SK-N-SH (cell line): Measurements from ENCODE around the gene GADL1. TPM values are rescaled to one million over a fixed set of nuclear protein-coding genes. Genes with fewer than 3 reads are reported as not detected.

Experiments used
- CTCF ChIA-PET: fragments of 300-600, 350-600 bp; formaldehyde crosslinking; extraction: SDS; loops from one replicate; lab custom pipeline; 2021; lab: Yijun Ruan, JAX
- POLR2A ChIA-PET: fragments of 350-600 bp; sonication (Branson Sonifier 250); formaldehyde crosslinking; extraction: SDS; loops from one replicate; lab custom pipeline; 2020; ENCODE audit warnings: antibody characterized with exemption, inconsistent platforms; lab: Yijun Ruan, JAX
- DNase-seq: peaks from one replicate; pipeline ENCODE4 v3.0.0; 2012
- H2AFZ ChIP-seq: fragments of 200-600 bp; sonication (generic); 2 replicates; pipeline ENCODE4 v1.8.1; 2016; ENCODE audit warnings: antibody characterized with exemption, mild to moderate bottlenecking, low read depth
- H3F3A ChIP-seq: fragments of 200-600 bp; sonication (generic); replicated peaks from 2 replicates; pipeline ENCODE3; 2016; ENCODE audit warnings: antibody characterized with exemption, mild to moderate bottlenecking; ENCODE audit not compliant: insufficient read depth
- H3K27ac ChIP-seq, 2 experiments: fragments of 200-500 bp in 1 of 2; fragments of 200-600 bp in 1 of 2; sonication (Bioruptor generic) in 1 of 2; sonication (generic), shearing (Covaris generic) in 1 of 2; 2 replicates each; pipeline versions ENCODE4 v1.5.1 to v1.6.1; 2014 to 2016; ENCODE audit warnings: low read depth in 2 of 2, inconsistent platforms in 1 of 2, low read length in 1 of 2, mild to moderate bottlenecking in 1 of 2, mixed read lengths in 1 of 2
- H3K27me3 ChIP-seq: fragments of 200-600 bp; sonication (generic), shearing (Covaris generic); 2 replicates; pipeline ENCODE4 v1.6.1; 2016; ENCODE audit warnings: mixed run types; ENCODE audit not compliant: insufficient read depth
- H3K36me3 ChIP-seq, 2 experiments: fragments of 200-500 bp in 1 of 2; fragments of 200-600 bp in 1 of 2; sonication (Bioruptor generic) in 1 of 2; sonication (generic) in 1 of 2; replicated peaks in 1 of 2; 2 replicates each; pipeline versions ENCODE3 to v1.5.1; 2014 to 2016; ENCODE audit warnings: low read length in 1 of 2, mild to moderate bottlenecking in 1 of 2; ENCODE audit not compliant: insufficient read depth in 2 of 2, control insufficient read depth in 1 of 2
- H3K4me1 ChIP-seq, 2 experiments: fragments of 200-500 bp in 1 of 2; fragments of 200-600 bp in 1 of 2; sonication (Bioruptor generic) in 1 of 2; sonication (generic), shearing (Covaris generic) in 1 of 2; 2 replicates each; pipeline versions ENCODE4 v1.5.1 to v1.6.1; 2014 to 2016; ENCODE audit warnings: low read depth in 1 of 2, low read length in 1 of 2, mixed run types in 1 of 2; ENCODE audit not compliant: insufficient read depth in 2 of 2, control insufficient read depth in 1 of 2
- H3K4me2 ChIP-seq: fragments of 200-600 bp; sonication (generic), shearing (Covaris generic); 2 replicates; pipeline ENCODE4 v1.6.1; 2017; ENCODE audit warnings: mixed run types
- H3K4me3 ChIP-seq, 2 experiments: fragments of 200-500 bp in 1 of 2; fragments of 200-600 bp in 1 of 2; sonication (Bioruptor generic) in 1 of 2; sonication (generic), shearing (Covaris generic) in 1 of 2; 2 replicates each; pipeline versions ENCODE4 v1.5.1 to v1.8.1; 2014 to 2016; ENCODE audit warnings: low read depth in 2 of 2, inconsistent platforms in 1 of 2, low read length in 1 of 2, mild to moderate bottlenecking in 1 of 2, mixed read lengths in 1 of 2, moderate library complexity in 1 of 2
- H3K79me2 ChIP-seq: fragments of 200-600 bp; sonication (generic); 2 replicates; pipeline ENCODE4 v1.8.1; 2017; ENCODE audit warnings: mild to moderate bottlenecking; ENCODE audit not compliant: insufficient read depth
- H3K9ac ChIP-seq: fragments of 200-600 bp; sonication (generic); 2 replicates; pipeline ENCODE4 v1.6.1; 2017; ENCODE audit warnings: mixed run types
- H3K9me2 ChIP-seq: fragments of 200-600 bp; sonication (generic); 2 replicates; pipeline ENCODE4 v1.6.1; 2017; ENCODE audit warnings: mixed run types
- H3K9me3 ChIP-seq: fragments of 200-600 bp; sonication (generic); 2 replicates; pipeline ENCODE4 v1.6.1; 2017; ENCODE audit warnings: mixed run types, mild to moderate bottlenecking, moderate library complexity
- H4K20me1 ChIP-seq: fragments of 200-600 bp; sonication (generic); 2 replicates; pipeline ENCODE4 v1.6.1; 2017; ENCODE audit warnings: mild to moderate bottlenecking, mixed run types; ENCODE audit not compliant: insufficient read depth
- CTCF ChIP-seq: fragments of 200-600 bp; sonication (generic); IDR thresholded peaks from 2 replicates; pipeline ENCODE4 v1.6.1; 2017; ENCODE audit warnings: antibody characterized with exemption, mild to moderate bottlenecking, moderate library complexity
- ELF1 ChIP-seq: IDR thresholded peaks from 2 replicates; pipeline ENCODE4 v1.4.0; 2012
- EP300 ChIP-seq, 2 experiments: IDR thresholded peaks; 2 replicates each; pipeline versions ENCODE4 v1.4.0 to v1.6.1; 2012; ENCODE audit warnings: borderline replicate concordance in 1 of 2, low read depth in 1 of 2, low read length in 1 of 2
- EZH2phosphoT487 ChIP-seq: fragments of 200-600 bp; sonication (generic); IDR thresholded peaks from 2 replicates; pipeline ENCODE4 v1.6.1; 2017; ENCODE audit warnings: low read depth, mixed run types, mild to moderate bottlenecking, antibody characterized with exemption, moderate library complexity, borderline replicate concordance
- FOXM1 ChIP-seq: IDR thresholded peaks from 2 replicates; pipeline ENCODE4 v1.4.0; 2012; ENCODE audit warnings: low read depth, mild to moderate bottlenecking
- IRF3 ChIP-seq: fragments of 150-350 bp; IDR thresholded peaks from 2 replicates; pipeline ENCODE4 v1.6.1; 2016; ENCODE audit warnings: mild to moderate bottlenecking, low read depth, low read length
- MAX ChIP-seq: IDR thresholded peaks from 2 replicates; pipeline ENCODE4 v1.4.0; 2012; ENCODE audit warnings: low read depth
- MEF2A ChIP-seq: IDR thresholded peaks from 2 replicates; pipeline ENCODE4 v1.4.0; 2012; ENCODE audit warnings: low read depth, borderline replicate concordance
- MXI1 ChIP-seq: IDR thresholded peaks from 2 replicates; pipeline ENCODE4 v1.6.1; 2012; ENCODE audit warnings: mild to moderate bottlenecking, low read depth, low read length, improper control_type of control experiment
- NRF1 ChIP-seq: IDR thresholded peaks from 2 replicates; pipeline ENCODE4 v1.6.1; 2012; ENCODE audit warnings: low read depth, mild to moderate bottlenecking, low read length
- PBX3 ChIP-seq: IDR thresholded peaks from 2 replicates; pipeline ENCODE4; 2012
- RAD21 ChIP-seq: IDR thresholded peaks from 2 replicates; pipeline ENCODE4 v1.6.1; 2012; ENCODE audit warnings: mild to moderate bottlenecking, low read length
- REST ChIP-seq: IDR thresholded peaks from 2 replicates; pipeline ENCODE4 v1.6.1; 2012; ENCODE audit warnings: mild to moderate bottlenecking, low read depth, low read length, moderate library complexity
- RFX5 ChIP-seq: IDR thresholded peaks from 2 replicates; pipeline ENCODE4 v1.6.1; 2012; ENCODE audit warnings: mild to moderate bottlenecking, improper control_type of control experiment, low read length
- RXRA ChIP-seq: IDR thresholded peaks from 2 replicates; pipeline ENCODE4 v1.4.0; 2012; ENCODE audit warnings: low read depth, mild to moderate bottlenecking, borderline replicate concordance
- SIN3A ChIP-seq: IDR thresholded peaks from 2 replicates; pipeline ENCODE4 v1.6.1; 2012; ENCODE audit warnings: low read depth, mild to moderate bottlenecking, low read length, moderate library complexity, borderline replicate concordance
- SMC3 ChIP-seq: IDR thresholded peaks from 2 replicates; pipeline ENCODE4 v1.6.1; 2012; ENCODE audit warnings: low read depth, low read length, improper control_type of control experiment
- TAF1 ChIP-seq: IDR thresholded peaks from 2 replicates; pipeline ENCODE4 v1.6.1; 2012; ENCODE audit warnings: low read depth, mild to moderate bottlenecking, low read length, moderate library complexity, borderline replicate concordance
- TEAD4 ChIP-seq: IDR thresholded peaks from 2 replicates; pipeline ENCODE4 v1.4.0; 2012; ENCODE audit warnings: mild to moderate bottlenecking, borderline replicate concordance; ENCODE audit not compliant: insufficient read depth
- USF2 ChIP-seq: fragments of 150-350 bp; IDR thresholded peaks from 2 replicates; pipeline ENCODE4 v1.6.1; 2017; ENCODE audit warnings: antibody characterized with exemption, low read length, low read depth, borderline replicate concordance
- WGBS: methylation state at CpG from one replicate; pipeline ENCODE4 v1.1.6; 2017; ENCODE audit warnings: low lambda C conversion rate; 5-methylcytosine and 5-hydroxymethylcytosine counted together
- polyA plus RNA-seq, 3 experiments: library from polyadenylated mRNA; depleted of rRNA; stranded (reverse); fragments of >200 nt; gene quantifications; 2 replicates each; pipeline ENCODE4 v1.2.3, GENCODE V29; 2012

Gene GADL1
- polyA plus RNA-seq, 1 of the 3 experiments (the other 2 are of a cell fraction) = not detected

GRCh38 chr3:30676424-30677346, 217.8 kb downstream of the GADL1 start:
- no peak overlapping the region for H3K4me2 ChIP-seq
- no peak for DNase-seq
- POLR2A ChIA-PET = interaction anchor here (0.6 kb wide), 1 partner anchor 268 kb away, joined by 3 read pairs; no protein-coding TSS in a partner anchor
- peaks cover 10% of the 10 kb centered on the region for H3F3A ChIP-seq
- H3K4me3 ChIP-seq = no peak overlapping the region
- H4K20me1 ChIP-seq = no peaks in the 10 kb centered on the region
- no peak overlapping the region for H3K9ac ChIP-seq
- H3K27ac ChIP-seq = no peak overlapping the region
- H3K9me3 ChIP-seq = no peaks in the 10 kb centered on the region
- TF ChIP-seq TAF1 (no peak), RAD21 (no peak), TEAD4 (no peak), FOXM1 (no peak), ELF1 (no peak), REST (no peak), USF2 (no peak), PBX3 (no peak), EZH2phosphoT487 (no peak), SMC3 (no peak), EP300 (IDR thresholded peaks at IDR 0.05; ENCODE audit: borderline replicate concordance in 1 of 2, low read depth in 1 of 2, low read length in 1 of 2) (no peak), RXRA (no peak), RFX5 (no peak), MEF2A (no peak), MAX (no peak), CTCF (no peak), NRF1 (no peak), IRF3 (no peak), SIN3A (no peak), MXI1 (no peak)
- H2AFZ ChIP-seq = no peak overlapping the region
- CTCF ChIA-PET = interaction anchor here (2.5 kb wide), 1 partner anchor 17 kb away, joined by 9 read pairs; no protein-coding TSS in a partner anchor
- H3K79me2 ChIP-seq = peaks cover 47% of the 10 kb centered on the region
- H3K4me1 ChIP-seq = peaks cover 11 to 12% of the 10 kb centered on the region in 2 experiments; a peak in 3 of 4 replicates
- H3K9me2 ChIP-seq = no peaks in the 10 kb centered on the region
- no peaks in the 10 kb centered on the region for H3K27me3 ChIP-seq
- 89% methylated on average over 4 of the region's 4 CpGs for WGBS
- H3K36me3 ChIP-seq = peaks cover 48 to 70% of the 10 kb centered on the region in 2 experiments
